GM12878 (cell line): ENCODE measurements around the gene PSMC4. TPM values are rescaled to one million over a fixed set of nuclear protein-coding genes. Genes with fewer than 3 reads are reported as not detected.

ENCODE experiments used
- ATAC-seq: fragments of 200-7000 bp; cut with Tn5 transposase; 3 replicates; pipeline ENCODE4 v1.9.1; 2020; ENCODE audit warnings: mild to moderate bottlenecking, moderate library complexity
- BruUV-seq: library from RNA; stranded (reverse); fragments of 400-500 nt; replicated peaks from 2 replicates; lab custom pipeline; 2021; lab: Mats Ljungman, UMichigan
- CTCF ChIA-PET: fragments of 300-600 bp; sonication (Branson Sonifier 250); formaldehyde crosslinking; extraction: SDS; loops from one replicate; lab custom pipeline; 2021; ENCODE audit warnings: inconsistent platforms; lab: Yijun Ruan, JAX
- POLR2A ChIA-PET: fragments of 350-600 bp; formaldehyde crosslinking; extraction: SDS; loops from one replicate; lab custom pipeline; 2021; ENCODE audit warnings: inconsistent platforms; lab: Charles Lee
- RAD21 ChIA-PET: fragments of 300-600 bp; sonication (Branson Sonifier 250); formaldehyde crosslinking; loops from one replicate; lab custom pipeline; 2023; ENCODE audit warnings: antibody characterized with exemption; ENCODE audit not compliant: unreplicated experiment; lab: Charles Lee
- SMC1A ChIA-PET: fragments of 300-600 bp; sonication (Branson Sonifier 250); formaldehyde crosslinking; loops from one replicate; lab custom pipeline; 2023; ENCODE audit not compliant: unreplicated experiment, uncharacterized antibody; lab: Charles Lee
- DNase-seq: peaks from one replicate; pipeline ENCODE4 v3.0.0-alpha.2; 2011; ENCODE audit warnings: low read depth, low spot score
- FAIRE-seq: peaks from 3 replicates; lab custom pipeline; 2011; peaks lifted over from hg19 to GRCh38; lab: Jason Lieb, UNC
- H2AFZ ChIP-seq: 2 replicates; pipeline ENCODE4 v1.6.0; 2011; ENCODE audit warnings: low read depth, low read length, control low read depth; ENCODE audit not compliant: control insufficient read depth
- H3K27ac ChIP-seq: 2 replicates; pipeline ENCODE4 v1.5.1; 2011; ENCODE audit warnings: control low read depth; ENCODE audit not compliant: control insufficient read depth, insufficient read depth
- H3K27me3 ChIP-seq, 2 experiments: replicated peaks in 1 of 2; 2 replicates each; pipeline versions ENCODE4 v1.6.0 to v1.6.1; 2011; ENCODE audit warnings: low read length in 1 of 2; ENCODE audit not compliant: control insufficient read depth in 2 of 2, insufficient read depth in 2 of 2
- H3K36me3 ChIP-seq, 2 experiments: 2 replicates each; pipeline ENCODE4 v1.5.1; 2011; ENCODE audit warnings: low read length in 1 of 2; ENCODE audit not compliant: control insufficient read depth in 2 of 2, insufficient read depth in 2 of 2
- H3K4me1 ChIP-seq: 2 replicates; pipeline ENCODE4 v1.6.1; 2011; ENCODE audit warnings: mild to moderate bottlenecking, low read length, moderate library complexity, mixed read lengths; ENCODE audit not compliant: control insufficient read depth, insufficient read depth
- H3K4me2 ChIP-seq: 2 replicates; pipeline ENCODE4 v1.6.0; 2011; ENCODE audit warnings: control low read depth; ENCODE audit not compliant: control insufficient read depth, insufficient read depth
- H3K4me3 ChIP-seq: fragments of 200-600 bp; sonication (generic); 2 replicates; pipeline ENCODE4 v1.5.1; 2016
- H3K79me2 ChIP-seq: 2 replicates; pipeline ENCODE4 v1.6.0; 2011; ENCODE audit warnings: low read length; ENCODE audit not compliant: control insufficient read depth, insufficient read depth
- H3K9ac ChIP-seq: 2 replicates; pipeline ENCODE4 v1.8.0; 2011; ENCODE audit warnings: low read length, control low read depth, mixed read lengths; ENCODE audit not compliant: control insufficient read depth, insufficient read depth
- H3K9me3 ChIP-seq: replicated peaks from 3 replicates; pipeline ENCODE4 v1.5.1; 2011; ENCODE audit warnings: mild to moderate bottlenecking, low read length; ENCODE audit not compliant: control insufficient read depth, insufficient read depth
- H4K20me1 ChIP-seq: 2 replicates; pipeline ENCODE4 v1.6.0; 2011; ENCODE audit not compliant: control insufficient read depth, insufficient read depth
- ATF2 ChIP-seq: IDR thresholded peaks from 2 replicates; pipeline ENCODE4 v1.6.1; 2012; ENCODE audit warnings: low read length, inconsistent platforms
- CREM ChIP-seq: IDR thresholded peaks from 2 replicates; pipeline ENCODE4 v1.6.1; 2014; ENCODE audit warnings: antibody characterized with exemption, low read depth
- E4F1 ChIP-seq: fragments of 450-650 bp; IDR thresholded peaks from 2 replicates; pipeline ENCODE4 v1.6.1; 2018; ENCODE audit warnings: borderline replicate concordance, mild to moderate bottlenecking; ENCODE audit not compliant: partially characterized antibody
- EP300 ChIP-seq, 2 experiments: fragments of 150-350 bp in 1 of 2; IDR thresholded peaks; 2 replicates each; pipeline ENCODE4 v1.6.1; 2011 to 2012; ENCODE audit warnings: low read depth in 2 of 2, low read length in 2 of 2, borderline replicate concordance in 1 of 2, improper control_type of control experiment in 1 of 2, inconsistent platforms in 1 of 2; ENCODE audit not compliant: control insufficient read depth in 1 of 2
- ESRRA ChIP-seq: IDR thresholded peaks from 2 replicates; pipeline ENCODE4 v1.6.1; 2012; ENCODE audit warnings: mild to moderate bottlenecking, low read length, improper control_type of control experiment
- FOS ChIP-seq: IDR thresholded peaks from 3 replicates; pipeline ENCODE4 v1.6.1; 2011; ENCODE audit warnings: borderline replicate concordance; ENCODE audit not compliant: insufficient read length; ENCODE audit errors: extremely low read depth
- FOXM1 ChIP-seq: IDR thresholded peaks from 2 replicates; pipeline ENCODE4 v1.6.1; 2012; ENCODE audit warnings: low read depth, mild to moderate bottlenecking, inconsistent platforms, low read length, moderate library complexity
- GABPA ChIP-seq: IDR thresholded peaks from 2 replicates; pipeline ENCODE4 v1.6.1; 2014; ENCODE audit warnings: antibody characterized with exemption, low read depth, mild to moderate bottlenecking, inconsistent platforms
- IKZF1 ChIP-seq: fragments of 450-650 bp; conservative IDR thresholded peaks from 2 replicates; pipeline ENCODE4 v1.6.1; 2017; ENCODE audit warnings: antibody characterized with exemption, mild to moderate bottlenecking
- IKZF2 ChIP-seq, 2 experiments: fragments of 450-650 bp; IDR thresholded peaks; 2 replicates each; pipeline ENCODE4 v1.6.1; 2017; ENCODE audit warnings: mild to moderate bottlenecking in 2 of 2, moderate library complexity in 2 of 2
- MEF2B ChIP-seq: fragments of 450-650 bp; IDR thresholded peaks from 2 replicates; pipeline ENCODE4 v1.6.1; 2018; ENCODE audit warnings: mild to moderate bottlenecking, moderate library complexity; ENCODE audit not compliant: partially characterized antibody, poor library complexity, severe bottlenecking
- MTA3 ChIP-seq: IDR thresholded peaks from 2 replicates; pipeline ENCODE4 v1.6.1; 2012; ENCODE audit warnings: low read length, inconsistent platforms, borderline replicate concordance
- PAX5 ChIP-seq: IDR thresholded peaks from 2 replicates; pipeline ENCODE4 v1.6.1; 2011; ENCODE audit warnings: low read depth, low read length, borderline replicate concordance
- POLR2A ChIP-seq: IDR thresholded peaks from 2 replicates; pipeline ENCODE4 v1.6.1; 2011; ENCODE audit warnings: low read depth, mild to moderate bottlenecking, low read length
- POU2F2 ChIP-seq: IDR thresholded peaks from 3 replicates; pipeline ENCODE4 v1.6.1; 2011; ENCODE audit warnings: low read depth, mild to moderate bottlenecking, low read length, borderline replicate concordance
- RUNX3 ChIP-seq: IDR thresholded peaks from 2 replicates; pipeline ENCODE4 v1.6.1; 2012; ENCODE audit warnings: low read length, inconsistent platforms
- SMC3 ChIP-seq: IDR thresholded peaks from 2 replicates; pipeline ENCODE4 v1.6.1; 2011; ENCODE audit warnings: low read length, improper control_type of control experiment, borderline replicate concordance
- SPI1 ChIP-seq: IDR thresholded peaks from 2 replicates; pipeline ENCODE4 v1.6.1; 2011; ENCODE audit warnings: low read depth, mild to moderate bottlenecking, low read length, moderate library complexity, borderline replicate concordance; ENCODE audit not compliant: insufficient read depth
- SRF ChIP-seq, 2 experiments: IDR thresholded peaks; 2 replicates each; pipeline ENCODE4 v1.6.1; 2011; ENCODE audit warnings: low read depth in 2 of 2, low read length in 2 of 2, mild to moderate bottlenecking in 1 of 2, moderate library complexity in 1 of 2
- ZSCAN29 ChIP-seq: fragments of 450-650 bp; IDR thresholded peaks from 2 replicates; pipeline ENCODE4 v1.6.1; 2017; ENCODE audit warnings: mild to moderate bottlenecking, moderate library complexity
- WGBS: methylation state at CpG from one replicate; pipeline ENCODE4 v1.1.6; 2016; ENCODE audit warnings: low lambda C conversion rate; ENCODE audit not compliant: insufficient replicate concordance, insufficient coverage; ENCODE audit errors: missing lambda C conversion rate; 5-methylcytosine and 5-hydroxymethylcytosine counted together
- in situ Hi-C: fragments of 300-500 bp; cut with MboI; formaldehyde crosslinking; loops from 9 replicates; pipeline ENCODE4 v1.14.3; 2018; ENCODE audit warnings: mixed read lengths
- intact Hi-C: fragments of 100-400 bp; cut with micrococcal nuclease; formaldehyde crosslinking; loops from one replicate; pipeline ENCODE4 v1.14.2; 2022; ENCODE audit not compliant: unreplicated experiment
- polyA plus RNA-seq, 11 experiments: library from polyadenylated mRNA; depleted of rRNA in 4 of 11; unstranded in 6 of 11; stranded (reverse) in 5 of 11; fragments of >200 nt; fragmentation: Nextera tagmentation in 4 of 11; fragmentation: Illumina TruSeq in 1 of 11; extraction: Ambion mirVana in 4 of 11; extraction: Trizol in 1 of 11; gene quantifications; 1 replicate in 1 of 11; 2 replicates in 10 of 11; pipeline versions ENCODE4 v1.2.1 to v1.2.3, GENCODE V29; 2011 to 2016; ENCODE audit warnings: inconsistent platforms in 2 of 11, missing spikeins in 2 of 11, low read depth in 1 of 11
- total RNA-seq, 4 experiments: library from RNA; depleted of rRNA in 3 of 4; stranded (reverse); fragments of >200 nt in 3 of 4; fragmentation: Illumina TruSeq in 1 of 4; extraction: Trizol in 1 of 4; gene quantifications; 2 replicates each; pipeline versions ENCODE4 v1.2.1 to v1.2.3, GENCODE V29; 2013 to 2021

PSMC4 gene
- total and polyA plus RNA-seq, 10 of the 15 experiments (the other 5 are each of a cell fraction or from before 2014, with no cell fraction given), result 55.2 to 328 (median 127) TPM

DNA sequence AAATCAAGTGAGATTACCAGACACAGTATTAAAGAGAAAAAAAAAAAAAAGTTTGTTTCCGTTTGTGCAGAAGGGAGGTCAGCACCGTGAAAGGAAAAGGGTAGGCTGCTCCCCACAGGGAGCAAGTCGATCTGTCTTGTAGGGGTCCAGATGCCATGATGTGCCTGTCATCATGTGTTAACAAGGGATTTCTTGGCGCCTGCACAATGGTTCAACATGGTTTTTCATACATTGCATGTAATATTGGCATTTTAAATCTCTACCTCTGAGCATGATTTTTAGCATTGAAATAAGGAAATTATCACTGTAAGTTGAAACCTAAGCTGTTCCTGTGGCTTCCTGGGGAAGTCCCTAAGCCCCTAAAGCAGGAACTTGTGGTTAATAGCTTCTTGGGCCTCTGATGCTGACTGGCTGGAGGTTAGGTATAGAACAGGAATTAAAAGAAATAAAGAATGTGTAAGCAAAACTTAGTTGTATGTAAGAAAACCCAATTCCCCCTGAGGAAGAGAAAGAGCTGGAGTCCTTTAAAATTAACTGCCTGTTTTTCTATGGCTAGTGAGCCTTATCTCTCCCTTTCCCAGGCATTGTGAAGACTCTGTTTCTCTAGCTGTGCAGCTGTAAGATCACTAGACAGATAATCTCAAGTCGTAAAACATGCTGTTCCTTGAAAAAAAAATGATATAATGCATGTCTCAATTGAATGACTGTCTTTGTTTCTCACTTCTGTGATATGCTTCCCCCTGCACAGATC lies 29.2 kb upstream of the PSMC4 start:
- Histone ChIP-seq H3K36me3 (no peaks in the 10 kb centered on the region), H3K27me3 (no peaks in the 10 kb centered on the region), H3K4me1 (peaks cover 24% of the 10 kb centered on the region), H2AFZ (peak overlapping the region; percentile 65), H4K20me1 (no peaks in the 10 kb centered on the region), H3K27ac (peak overlapping the region; percentile 84), H3K79me2 (no peaks in the 10 kb centered on the region), H3K4me3 (peak overlapping the region; percentile 47), H3K4me2 (peak overlapping the region; percentile 93), H3K9me3 (no peaks in the 10 kb centered on the region; the same call in 1 of the 3 replicates), H3K9ac (peak overlapping the region; percentile 42)
- ATAC-seq, result peak; percentile 79
- peak; percentile 72 for FAIRE-seq
- ChIA-PET POLR2A (interaction anchor here (0.5 to 7.1 kb wide), 13 partner anchors 10 to 192 kb away, joined by 3 to 64 read pairs (median 4); partner anchors contain the start of genes DYRK1B and PSMC4), CTCF (interaction anchor here (0.5 to 6.4 kb wide), 8 partner anchors 10 to 267 kb away, joined by 3 to 84 read pairs (median 4); partner anchors contain the start of gene PSMC4), SMC1A (interaction anchor here (0.6 to 9.6 kb wide), 14 partner anchors 10 to 269 kb away, joined by 3 to 115 read pairs (median 4); partner anchors contain the start of genes PSMC4 and ZNF780B), RAD21 (interaction anchor here (0.7 to 3.9 kb wide), 9 partner anchors 10 to 1324 kb away, joined by 3 to 73 read pairs (median 4); partner anchors contain the start of genes PSMC4 and ZNF546)
- peak; percentile 82 for DNase-seq
- WGBS, result 0% methylated on average over 5 of the region's 5 CpGs
- in situ Hi-C loops (no loop called here), intact Hi-C loops (loop anchor here (2.0 kb wide), 1 partner anchor 29 kb away; the partner anchor contains the start of gene PSMC4)
- BruUV-seq, result no TSS peak
- TF ChIP-seq SMC3 (no peak), MEF2B (peak; percentile 59), ESRRA (no peak), SPI1 (peak; percentile 29; the same call in 1 of the 2 replicates), POLR2A (no peak), FOS (no peak), ZSCAN29 (no peak), SRF (IDR thresholded peaks at IDR 0.05; ENCODE audit: low read depth in 2 of 2, low read length in 2 of 2) (no peak), PAX5 (peak; percentile 40; the same call in 1 of the 2 replicates), POU2F2 (no peak), RUNX3 (peak; percentile 99), ATF2 (no peak; the same call in none of the 2 replicates), CREM (0 out of 2 replicates have a peak, but pooled peaks have one; percentile 39), IKZF2 (IDR thresholded peaks at IDR 0.05) (peak; percentile 80 to 84), MTA3 (0 out of 2 replicates have a peak, but pooled peaks have one; percentile 62), GABPA (0 out of 2 replicates have a peak, but pooled peaks have one; percentile 13), EP300 (IDR thresholded peaks at IDR 0.05; ENCODE audit: borderline replicate concordance in 1 of 2, control insufficient read depth in 1 of 2, low read depth in 2 of 2, low read length in 2 of 2) (0 out of 4 replicates have a peak, but pooled peaks of 1 of the 2 experiments have one; percentile 38), E4F1 (no peak), FOXM1 (peak; percentile 77; the same call in 1 of the 2 replicates), IKZF1 (peak; percentile 88)
